GM19193 (cell line): ENCODE results near the gene PIAS1.

Experiments used
- POLR2A ChIP-seq: IDR thresholded peaks from 4 replicates; pipeline ENCODE4 v1.6.1; 2011; ENCODE audit not compliant: insufficient read depth, insufficient read length; ENCODE audit errors: extremely low read depth

Gene PIAS1

GRCh38 chr15:68224108-68224507 is 170.0 kb downstream of the PIAS1 start:
- TF ChIP-seq POLR2A: no peak

- no peak for TF ChIP-seq POLR2A
Measured at GRCh38 chr15:68224546-68225250, 170.6 kb downstream of the PIAS1 start.

- no peak for TF ChIP-seq POLR2A
Measured at GRCh38 chr15:68227643-68228142, 173.6 kb downstream of the PIAS1 start.

DNA sequence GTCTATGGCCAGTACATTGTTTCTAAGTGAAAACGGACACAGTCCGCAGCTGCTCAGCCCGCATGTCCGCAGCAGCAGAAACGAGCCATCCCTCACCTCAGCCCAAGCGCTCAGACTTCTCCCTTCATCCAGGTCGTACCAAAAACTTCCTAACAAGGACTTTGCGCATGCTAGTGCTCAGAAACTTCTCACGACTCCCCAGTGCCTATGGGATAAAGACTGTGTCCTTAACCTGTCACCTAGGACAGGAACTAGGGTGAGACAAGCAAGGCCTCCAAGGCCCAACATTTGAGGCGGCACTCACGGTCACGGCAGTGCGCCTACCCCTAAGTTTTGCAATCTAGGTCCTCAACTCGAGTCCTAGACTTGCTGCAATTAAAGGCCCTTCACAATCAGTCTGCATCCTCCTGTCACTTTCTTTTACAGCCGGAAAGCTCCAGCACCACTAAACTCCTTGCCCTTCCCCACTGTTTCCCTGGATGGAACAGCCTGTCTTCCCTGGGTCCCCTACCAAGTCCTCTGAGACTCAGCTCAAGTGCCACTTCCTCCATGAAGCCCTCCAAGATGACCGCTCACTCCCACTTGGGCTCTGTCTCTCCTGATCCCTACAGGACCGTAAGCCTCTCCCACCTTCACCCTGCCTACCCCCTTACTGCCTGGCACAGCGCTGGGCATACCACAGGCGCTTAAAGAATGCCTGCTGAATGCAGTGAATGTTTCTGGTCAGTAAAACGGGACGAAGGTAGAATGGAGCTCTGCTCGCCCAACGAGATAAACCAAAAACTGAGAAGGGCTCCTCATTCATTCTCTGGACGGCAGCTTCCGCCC is 174.2 kb downstream of the PIAS1 start:
- no peak for TF ChIP-seq POLR2A

- TF ChIP-seq POLR2A: no peak
Measured at GRCh38 chr15:68228971-68229385, 174.9 kb downstream of the PIAS1 start.

GRCh38 chr15:68229386-68230156 is 175.5 kb downstream of the PIAS1 start, which contains the start of gene CLN6:
TSS of gene CLN6 (minus strand) at chr15:68229728. CDS start at chr15:68229584, 144 bp downstream.
- TF ChIP-seq POLR2A: peak; percentile 72

DNA sequence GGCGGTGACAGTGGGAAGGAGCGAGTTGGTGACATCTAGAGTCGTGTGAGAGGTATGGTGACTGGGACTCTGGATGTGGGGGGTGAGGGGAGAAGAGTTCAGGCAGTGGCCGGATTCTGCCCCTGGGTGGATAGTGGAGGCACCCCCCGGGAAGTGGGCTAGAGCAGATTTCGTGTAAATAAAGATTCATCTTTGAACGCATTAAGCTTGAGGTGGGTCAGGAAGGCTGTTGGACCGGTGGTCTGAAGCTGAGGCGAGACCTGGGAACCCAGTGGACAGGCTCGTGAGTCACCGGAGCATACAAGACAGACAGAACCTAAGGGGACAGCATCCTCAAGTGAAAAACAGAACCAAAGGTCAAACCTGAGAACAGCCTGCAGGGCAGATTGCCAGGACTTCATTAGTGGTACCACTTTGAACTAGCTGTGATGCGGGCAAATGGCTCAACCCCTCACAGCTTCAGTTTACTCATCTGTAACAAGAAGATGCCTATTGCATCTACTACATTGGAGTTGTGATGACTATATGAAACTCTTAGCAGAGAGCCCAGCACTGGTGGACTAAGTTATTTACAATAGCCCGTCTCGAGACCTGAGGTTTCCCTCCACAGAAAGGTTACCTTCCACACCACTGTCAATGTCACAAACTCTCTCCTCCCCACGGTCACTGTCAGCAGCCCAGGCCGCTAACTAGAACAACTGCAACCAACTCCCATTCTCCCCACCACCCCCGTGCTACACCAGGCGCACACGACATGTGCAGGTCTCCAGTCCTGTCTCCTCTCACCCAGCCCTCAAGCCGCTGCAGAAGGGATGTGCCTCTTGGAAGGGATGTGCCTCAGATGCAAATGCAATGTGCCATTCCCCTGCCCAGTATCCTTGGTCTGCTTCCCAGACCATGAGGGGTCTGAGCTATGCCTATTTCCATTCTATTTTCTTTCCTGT is 176.3 kb downstream of the PIAS1 start:
- no peak for TF ChIP-seq POLR2A

- TF ChIP-seq POLR2A: no peak
Measured at GRCh38 chr15:68231102-68231818, 177.1 kb downstream of the PIAS1 start.

DNA sequence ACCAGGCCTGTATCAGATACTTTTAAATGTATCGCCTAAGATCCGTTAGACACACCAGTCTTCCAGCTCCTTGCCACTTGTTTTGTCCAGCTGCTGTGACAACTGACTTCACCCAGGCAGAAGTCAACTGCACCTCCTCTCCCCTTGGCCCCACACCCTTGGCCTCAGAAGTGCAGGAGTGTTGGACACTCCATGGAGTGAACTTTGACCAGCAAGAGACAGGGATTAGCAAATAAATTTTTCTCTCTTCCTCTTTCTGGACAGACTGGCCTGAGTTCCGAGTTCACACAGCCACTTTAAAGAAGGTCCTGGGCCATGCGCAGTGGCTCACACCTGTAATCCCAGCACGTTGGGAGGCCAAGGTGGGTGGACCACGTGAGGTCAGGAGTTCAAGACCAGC is 178.3 kb downstream of the PIAS1 start:
- no peak for TF ChIP-seq POLR2A

DNA sequence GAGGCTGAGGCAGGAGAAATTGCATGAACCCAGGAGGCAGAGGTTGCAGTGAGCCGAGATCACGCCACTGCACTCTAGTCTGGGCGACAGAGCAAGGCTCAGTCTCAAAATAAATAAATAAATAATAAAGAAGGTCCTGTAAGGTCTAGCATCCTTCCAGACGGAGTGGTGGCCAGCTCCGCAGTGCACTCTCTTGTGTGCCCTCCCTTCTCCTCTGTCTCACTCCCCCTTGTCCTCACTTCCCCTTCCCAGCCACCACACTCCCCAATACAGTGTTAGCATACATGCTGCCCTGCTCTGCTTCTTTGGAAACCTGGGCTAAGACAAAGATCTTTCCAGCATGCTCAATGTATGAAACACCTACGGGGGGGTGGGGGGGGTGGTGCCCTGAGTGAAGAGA is 178.8 kb downstream of the PIAS1 start:
- TF ChIP-seq POLR2A: no peak

GRCh38 chr15:68234060-68234459 is 179.9 kb downstream of the PIAS1 start:
- no peak for TF ChIP-seq POLR2A

DNA sequence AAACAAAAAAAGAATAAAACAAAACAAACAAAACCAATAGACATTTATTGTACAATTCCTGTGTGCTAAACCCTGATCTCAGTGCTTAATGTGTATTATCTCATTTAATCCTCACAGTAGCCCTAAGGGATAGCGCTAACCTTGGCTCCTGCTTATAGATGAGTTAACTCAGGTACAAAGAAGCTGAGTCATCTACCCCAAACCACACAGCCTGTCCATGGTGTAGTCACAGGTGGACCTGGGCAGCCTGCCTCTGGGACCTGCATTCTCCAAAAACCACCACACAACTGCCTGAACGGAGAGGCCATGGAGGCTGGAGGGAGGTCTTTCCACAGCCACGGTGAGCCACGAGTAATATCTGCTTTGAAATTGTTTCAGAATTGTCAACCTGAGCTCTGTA is 180.9 kb downstream of the PIAS1 start:
- no peak for TF ChIP-seq POLR2A

GRCh38 chr15:68239025-68239424 is 184.9 kb downstream of the PIAS1 start:
- no peak for TF ChIP-seq POLR2A
